HG03571 (cell line): ENCODE results near the gene SLC44A2.
A peak's percentile ranks its signal among the peaks of the same experiment; 100 is the strongest.

Experiments
- ATAC-seq: cut with Tn5 transposase; IDR thresholded peaks from one replicate; pipeline ENCODE4 v1.9.1; 2021; ENCODE audit not compliant: unreplicated experiment

Gene SLC44A2

DNA sequence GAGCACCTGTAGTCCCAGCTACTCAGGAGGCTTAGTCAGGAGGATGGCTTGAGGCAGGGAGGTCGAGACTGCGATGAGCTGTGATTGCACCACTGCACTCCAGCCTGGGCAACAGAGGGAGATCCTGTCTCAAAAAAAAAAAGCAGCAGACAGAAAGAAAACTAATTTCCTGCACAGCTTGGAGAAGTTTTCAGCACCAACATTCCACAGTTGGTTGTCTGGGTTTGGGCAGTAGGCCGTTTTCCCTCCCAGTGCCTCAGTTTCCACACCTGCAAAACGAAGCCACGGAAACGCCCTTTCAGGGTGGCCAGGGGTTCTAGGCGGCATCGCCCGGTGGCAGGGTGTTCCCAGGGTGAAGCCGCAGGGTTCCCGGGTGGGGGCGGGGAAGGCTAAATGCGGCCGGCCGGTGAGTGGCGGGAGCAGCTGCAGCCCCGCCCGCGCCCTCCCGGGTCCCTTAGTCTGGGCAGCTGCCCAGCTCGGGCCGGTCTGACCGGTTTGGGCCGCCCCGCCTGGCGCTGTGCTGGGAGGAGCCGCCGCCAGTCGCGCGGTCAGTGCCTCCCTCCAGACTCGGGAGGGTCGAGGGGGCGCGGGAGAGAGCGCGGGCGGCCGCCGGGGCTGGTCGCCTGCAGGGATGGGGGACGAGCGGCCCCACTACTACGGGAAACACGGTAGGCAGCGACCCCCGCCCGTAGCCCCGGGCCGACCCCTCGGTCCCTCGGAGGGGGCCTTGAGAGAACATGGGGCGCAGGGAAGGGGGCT, at the start of gene SLC44A2:
TSS of gene SLC44A2 (plus strand) at position 551 of the 759 bp plus-strand sequence. CDS start at position 632, 81 bp downstream.
- ATAC-seq, result no peak

DNA sequence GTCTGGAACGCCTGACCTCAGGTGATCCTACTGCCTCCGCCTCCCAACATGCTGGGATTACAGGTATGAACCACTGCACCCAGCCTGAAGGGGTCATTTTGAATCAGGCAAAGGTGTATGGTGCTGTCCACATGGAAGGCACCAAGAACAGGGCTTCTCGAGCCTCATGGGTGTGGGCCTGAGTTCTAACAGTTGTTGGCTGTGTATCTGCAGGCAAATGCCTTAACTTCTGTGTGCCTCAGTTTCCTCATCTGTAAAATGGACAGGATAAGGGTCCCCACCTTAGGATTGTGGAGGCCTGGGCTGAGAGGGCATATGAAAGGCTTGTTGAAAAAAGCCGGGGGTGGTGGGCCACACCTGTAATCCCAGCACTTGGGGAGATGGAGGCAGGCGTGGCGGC, 47.4 kb upstream of the SLC44A2 start:
- no peak for ATAC-seq

DNA sequence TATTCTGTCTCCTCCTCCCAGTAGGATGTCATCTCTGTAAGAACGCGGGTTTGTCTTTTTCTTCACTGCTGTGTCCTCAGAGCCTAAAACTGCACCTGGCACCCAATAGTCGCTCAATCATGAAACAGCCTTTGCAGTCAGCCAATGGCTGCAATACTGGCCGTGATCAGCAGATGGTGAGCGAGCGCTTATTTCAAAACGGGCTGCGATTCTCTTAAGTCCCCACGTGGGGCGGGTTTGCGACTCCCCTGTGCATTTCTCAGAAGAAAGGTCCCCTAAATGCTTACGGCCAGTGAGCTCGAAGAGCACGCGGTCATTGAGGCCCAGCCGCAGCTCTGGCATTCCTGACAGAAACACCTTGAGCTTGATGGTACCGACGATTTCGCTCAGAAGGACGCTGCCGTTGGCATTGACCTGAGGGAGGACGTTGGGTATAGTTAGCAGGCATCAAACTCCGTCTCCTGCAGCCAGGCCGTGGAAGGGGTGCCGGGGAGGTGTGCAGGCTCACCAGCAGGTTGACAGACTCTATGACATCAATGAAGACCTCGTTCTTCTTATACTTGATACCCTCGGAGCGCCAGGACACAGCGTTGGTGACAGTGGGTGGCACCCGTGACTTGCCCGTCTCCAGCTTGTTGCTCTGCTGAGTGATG, 44.2 kb upstream of the SLC44A2 start:
- no peak for ATAC-seq

DNA sequence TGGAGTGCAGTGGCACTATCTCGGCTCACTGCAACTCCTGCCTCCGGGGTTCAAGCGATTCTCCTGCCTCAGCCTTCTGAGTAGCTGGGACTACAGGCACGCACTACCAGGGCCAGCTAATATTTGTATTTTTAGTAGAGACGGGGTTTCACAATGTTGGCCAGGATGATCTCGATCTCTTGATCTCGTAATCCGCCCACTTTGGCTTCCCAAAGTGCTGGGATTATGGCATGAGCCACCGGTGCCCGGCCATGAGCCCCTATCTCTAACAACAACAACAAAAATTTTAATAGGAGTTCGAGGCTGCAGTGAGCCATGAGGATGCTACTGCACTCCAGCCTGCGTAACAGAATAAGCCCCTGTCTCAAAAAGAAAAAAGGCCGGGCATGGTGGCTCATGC, 43.3 kb upstream of the SLC44A2 start:
- ATAC-seq, result no peak

DNA sequence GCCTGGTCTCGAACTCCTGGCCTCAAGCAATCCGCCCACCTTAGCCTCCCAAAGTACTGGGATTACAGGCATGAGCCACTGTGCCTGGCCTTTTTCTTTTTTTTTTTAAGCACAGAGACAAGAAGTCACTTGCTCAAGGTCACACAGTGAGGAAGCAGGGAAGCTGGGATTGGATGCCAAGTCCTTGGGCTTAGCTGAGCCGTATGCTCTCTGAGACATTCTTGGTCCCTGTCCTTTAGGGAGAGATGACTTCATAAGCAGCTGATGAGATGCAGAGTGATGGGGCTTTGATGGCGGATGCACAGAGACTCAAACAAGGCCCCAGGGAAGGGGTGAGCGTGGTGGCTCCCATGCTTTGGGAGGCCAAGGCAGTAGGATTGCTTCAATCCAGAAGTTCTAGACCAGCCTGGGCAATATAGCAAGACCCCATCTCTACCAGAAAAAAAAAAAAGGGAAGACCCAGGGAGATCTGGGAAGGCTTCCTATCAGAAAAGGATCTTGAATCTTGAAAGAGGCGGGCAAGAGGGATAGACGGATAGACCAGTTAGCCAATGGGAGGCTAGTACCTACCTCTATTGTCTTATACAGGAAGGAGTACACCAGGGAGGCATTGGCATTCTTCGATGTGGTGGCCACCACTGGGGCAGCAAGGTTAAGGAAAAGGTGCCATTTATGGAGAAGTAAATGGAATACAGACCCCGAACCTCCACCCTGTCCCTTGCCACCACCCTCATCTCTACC, 42.1 kb upstream of the SLC44A2 start:
- no peak for ATAC-seq

DNA sequence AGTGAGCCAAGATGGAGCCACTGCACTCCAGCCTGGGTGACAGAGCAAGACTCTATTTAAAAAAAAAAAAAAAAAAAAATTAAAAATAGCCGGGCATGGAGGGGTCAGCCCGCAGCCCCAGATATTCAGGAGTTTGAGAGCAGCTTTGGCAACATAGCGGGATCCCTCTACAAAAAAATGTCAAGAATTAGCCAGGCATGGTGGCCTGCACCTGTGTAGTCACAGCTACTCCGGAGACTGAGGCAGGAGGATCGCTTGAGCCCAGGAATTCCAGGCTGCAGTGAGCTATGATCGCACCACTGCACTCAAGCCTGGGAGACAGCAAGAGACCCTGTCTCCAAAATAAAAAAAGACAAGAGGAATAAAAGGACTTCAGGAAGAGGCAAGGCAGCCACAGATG, 39.0 kb upstream of the SLC44A2 start:
- ATAC-seq, result no peak

DNA sequence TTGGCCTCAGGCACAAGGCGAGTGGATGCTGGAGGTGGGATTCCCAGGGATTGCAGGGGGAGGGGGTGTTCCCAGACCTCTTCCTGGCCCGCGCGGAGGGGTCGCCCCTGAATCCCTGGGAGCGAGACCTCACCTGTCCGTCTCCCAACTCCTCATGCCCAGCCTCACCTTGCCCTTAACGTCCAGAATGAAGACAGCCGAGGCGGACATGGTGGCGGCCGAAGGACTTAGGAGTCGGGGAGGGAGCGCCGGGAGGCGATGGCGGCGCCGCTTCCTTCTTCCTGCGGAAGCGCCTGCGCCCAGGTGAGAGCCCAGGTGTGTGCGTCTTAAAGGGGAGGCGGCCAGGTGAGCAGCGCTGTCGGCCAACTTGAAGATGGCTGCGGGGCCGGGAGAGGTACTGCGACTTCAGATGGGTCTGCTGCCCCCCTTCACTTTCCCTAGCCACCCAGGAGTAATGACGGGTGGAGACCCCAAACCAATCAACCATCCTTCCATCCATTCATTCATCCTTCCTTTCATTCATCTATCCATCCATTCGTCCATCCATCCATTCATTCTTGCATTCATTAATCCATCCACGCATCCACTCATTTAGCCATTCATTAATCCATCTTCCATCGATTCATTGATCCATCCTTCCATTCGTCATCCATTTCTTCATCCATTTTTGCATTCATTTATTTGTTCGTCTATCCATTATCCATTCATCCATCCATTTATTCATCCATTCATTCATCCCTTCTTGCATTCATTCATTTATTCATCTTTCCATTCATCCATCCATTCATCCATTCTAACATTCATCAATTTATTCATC, 38.1 kb upstream of the SLC44A2 start, which contains the start of gene AP1M2:
TSS of gene AP1M2 (minus strand) at position 291 of the 817 bp plus-strand sequence. CDS start at position 210, 81 bp downstream.
- ATAC-seq, result no peak

DNA sequence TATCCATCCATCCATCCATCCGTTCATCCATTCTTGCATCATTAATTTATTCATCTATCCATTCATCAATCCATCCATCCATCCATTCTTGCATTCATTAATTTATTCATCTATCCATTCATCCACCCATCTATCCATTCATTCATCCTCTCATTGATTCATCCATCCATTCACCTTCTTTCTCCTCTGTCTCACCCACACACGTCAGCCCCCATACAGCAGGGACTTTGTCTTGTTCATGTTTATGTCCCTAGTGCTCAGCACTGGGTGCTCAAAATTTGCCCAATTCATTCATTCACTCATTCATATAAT, 37.6 kb upstream of the SLC44A2 start:
- no peak for ATAC-seq

DNA sequence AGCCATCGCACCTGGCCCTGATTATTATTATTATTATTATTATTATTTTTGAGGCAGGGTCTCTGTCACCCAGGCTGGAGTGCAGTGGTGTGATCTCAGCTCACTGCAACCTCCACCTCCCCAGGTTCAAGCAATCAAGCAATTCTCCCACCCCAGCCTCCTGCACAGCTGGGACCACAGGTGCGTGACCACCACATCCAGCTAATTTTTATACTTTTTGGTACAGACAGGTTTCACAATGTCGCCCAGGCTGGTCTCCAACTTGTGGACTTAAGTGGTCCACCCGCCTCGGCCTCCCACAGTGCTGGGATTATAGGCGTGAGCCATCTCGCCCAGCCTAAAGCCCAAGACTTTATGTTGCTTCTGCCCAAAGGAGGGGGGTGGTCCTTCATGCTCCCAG, 32.2 kb upstream of the SLC44A2 start:
- no peak for ATAC-seq

DNA sequence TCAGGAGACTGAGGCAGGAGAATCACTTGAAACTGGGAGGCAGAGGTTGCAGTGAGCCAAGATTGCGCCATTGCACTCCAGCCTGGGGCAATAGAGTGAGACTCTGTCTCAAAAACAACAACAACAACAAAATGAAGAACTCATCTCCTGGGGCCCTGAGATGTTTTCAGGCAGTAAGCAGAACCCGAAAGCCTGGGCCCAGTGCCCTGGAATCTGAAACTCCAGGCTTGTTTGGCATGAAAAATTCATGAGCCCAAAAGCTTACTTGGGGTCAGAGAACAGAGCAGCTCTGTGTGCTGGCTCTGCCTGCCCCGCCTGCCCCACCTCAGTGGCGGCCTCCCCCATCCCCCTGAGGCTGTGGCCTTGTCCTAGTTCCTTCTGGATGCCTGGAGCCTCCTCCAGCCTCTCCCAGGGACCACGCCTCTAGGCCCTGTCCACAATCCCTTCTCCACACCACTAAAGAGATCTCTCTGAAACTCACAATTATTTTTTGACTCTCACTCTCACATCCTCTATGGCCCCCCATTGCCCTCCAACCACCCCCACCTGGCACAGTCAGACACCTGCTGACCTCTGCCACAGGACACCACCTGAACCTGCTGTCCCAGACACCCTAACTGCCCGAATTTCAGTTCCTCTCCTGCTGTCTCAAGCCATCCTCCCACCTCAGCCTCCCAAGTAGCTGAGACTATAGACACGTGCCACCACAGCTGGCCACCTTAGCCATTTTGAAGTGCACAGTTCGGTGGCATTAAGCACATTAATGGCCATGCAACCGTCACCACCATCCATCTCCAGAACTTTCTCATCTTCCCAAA, 31.3 kb upstream of the SLC44A2 start:
- no peak for ATAC-seq

DNA sequence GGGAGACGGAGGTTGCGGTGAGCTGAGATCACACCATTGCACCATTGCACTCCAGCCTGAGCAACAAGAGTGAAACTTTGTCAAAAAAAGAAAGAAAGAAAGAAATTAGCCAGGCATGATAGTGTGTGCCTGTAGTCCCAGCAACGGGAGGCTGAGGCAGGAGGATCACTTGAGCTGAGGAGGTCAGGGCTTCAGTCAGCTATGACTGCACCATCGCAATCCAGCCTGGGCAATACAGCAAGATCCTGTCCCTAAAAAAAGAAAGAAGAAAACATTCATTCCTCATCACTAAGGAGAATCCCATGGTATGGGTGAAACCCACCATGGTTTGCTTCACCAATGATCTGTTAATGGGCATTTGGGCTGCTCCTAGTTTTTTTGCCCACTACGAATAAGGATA, 25.2 kb upstream of the SLC44A2 start:
- ATAC-seq, result no peak

DNA sequence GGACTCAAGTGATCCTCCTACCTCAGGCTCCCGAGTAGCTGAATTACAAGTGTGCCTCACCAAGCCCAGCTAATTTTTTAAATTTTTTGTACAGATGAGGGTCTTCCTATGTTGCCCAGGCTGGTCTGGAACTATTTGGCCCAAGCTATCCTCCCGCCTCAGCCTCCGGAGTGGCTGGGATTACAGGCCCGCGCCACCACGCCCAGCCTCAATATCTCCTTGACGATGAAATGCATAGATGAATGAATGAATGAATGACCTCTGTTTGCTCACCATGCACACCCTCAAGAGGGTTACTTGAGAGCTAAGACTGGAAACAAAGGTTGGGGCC, 23.4 kb upstream of the SLC44A2 start:
- no peak for ATAC-seq

DNA sequence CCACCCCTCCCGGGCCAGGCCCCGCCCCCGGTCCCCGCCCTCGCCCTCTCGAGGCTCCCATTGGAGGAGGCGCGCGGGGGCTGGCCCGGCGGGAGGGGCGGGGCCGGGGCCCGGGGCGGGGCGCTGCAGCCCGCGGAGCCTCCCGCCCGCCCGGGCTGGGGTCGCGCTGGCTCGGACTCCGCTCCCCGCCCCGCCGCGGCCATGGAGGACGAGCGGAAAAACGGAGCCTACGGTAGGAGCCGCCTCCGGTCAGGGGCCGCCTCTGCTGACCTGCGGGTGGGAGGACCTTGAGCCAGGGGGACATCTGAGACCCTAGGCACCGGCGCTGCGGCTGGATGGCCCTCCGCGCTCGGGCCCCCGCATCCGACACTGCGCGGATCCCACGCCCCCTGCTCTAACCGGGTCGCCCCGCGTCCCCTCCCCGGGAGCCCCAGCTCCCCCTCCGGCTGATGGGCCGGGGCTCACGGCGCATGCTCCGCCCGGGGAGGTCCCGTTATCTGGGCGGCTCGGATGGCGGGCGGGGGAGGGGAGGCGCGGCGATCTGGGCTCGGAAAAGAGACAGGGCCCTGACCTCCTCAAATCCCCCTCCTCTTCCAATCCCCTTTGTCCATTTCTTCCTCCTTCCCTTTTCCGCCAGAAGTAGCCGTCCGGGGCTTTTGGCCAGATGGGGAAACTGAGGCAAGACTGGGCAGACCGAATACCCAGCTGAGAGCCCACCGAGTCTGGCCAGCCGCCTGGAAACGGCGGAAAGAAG, 22.8 kb upstream of the SLC44A2 start:
- peak; percentile 47 for ATAC-seq

DNA sequence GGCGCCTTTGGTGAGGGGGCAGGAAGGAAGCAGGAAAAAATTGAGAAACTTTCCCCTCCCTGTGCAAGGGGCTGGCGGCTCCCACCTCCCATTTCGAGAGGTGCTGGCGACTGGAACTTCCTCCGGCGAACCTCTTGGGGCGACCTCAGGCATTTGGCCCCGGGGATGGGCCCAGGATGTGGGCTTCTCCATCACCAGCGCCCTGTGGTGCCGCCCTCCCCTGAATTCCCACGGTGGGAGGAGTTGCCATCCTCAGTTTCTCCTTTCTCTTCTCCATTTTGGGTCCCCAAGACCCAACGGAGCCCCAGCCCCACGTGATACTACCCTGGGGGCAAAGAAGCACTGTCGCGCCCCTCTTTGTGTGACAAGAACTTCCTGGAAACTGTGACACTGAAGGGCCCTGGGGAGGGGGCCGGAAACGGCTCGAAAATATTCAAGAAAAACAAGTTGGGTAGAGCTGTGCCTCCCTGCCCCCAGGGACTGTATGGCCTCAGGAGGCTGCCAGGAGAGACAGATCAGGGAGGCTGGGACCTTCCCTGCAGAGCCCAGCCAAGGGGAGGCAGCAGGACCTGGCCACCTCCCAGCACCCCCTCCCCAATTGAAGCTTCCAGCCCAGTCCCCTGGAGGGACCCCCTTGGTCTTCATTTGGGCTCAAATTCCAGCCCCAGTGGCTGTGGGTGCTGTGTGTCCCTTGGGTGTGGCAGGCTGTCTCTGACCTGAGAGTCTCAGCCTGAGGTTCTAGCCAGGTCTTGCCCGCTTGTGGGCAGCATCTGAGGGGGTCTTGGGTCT, 22.1 kb upstream of the SLC44A2 start:
- ATAC-seq, result no peak

DNA sequence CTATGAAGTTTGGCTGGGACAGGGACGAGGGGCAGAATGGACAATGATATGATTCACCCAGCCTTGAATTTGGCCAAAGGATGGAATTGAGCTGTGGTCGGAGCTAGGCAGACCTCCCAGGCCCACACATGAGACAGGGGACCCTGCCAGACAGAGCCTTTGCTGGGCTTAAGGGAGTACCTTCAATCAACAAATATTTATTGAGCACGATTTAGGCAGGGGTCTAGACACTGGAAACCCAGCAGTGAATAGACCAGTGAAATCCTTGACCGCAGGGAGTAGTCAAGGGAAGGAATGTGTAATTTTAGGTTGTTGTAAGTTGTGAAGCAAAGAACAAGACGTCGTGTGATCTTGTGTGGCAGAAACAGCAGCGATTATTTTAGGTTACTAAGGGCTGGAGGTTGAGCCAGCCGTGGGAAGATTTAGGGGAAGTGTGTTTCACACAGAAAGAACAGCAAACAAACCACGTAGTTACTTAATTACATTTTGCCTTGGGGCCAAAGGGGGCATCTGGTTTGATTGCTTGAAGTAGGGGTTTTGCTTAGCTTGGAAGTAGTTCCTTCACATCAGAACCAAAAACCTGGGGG, 21.4 kb upstream of the SLC44A2 start:
- ATAC-seq, result no peak

DNA sequence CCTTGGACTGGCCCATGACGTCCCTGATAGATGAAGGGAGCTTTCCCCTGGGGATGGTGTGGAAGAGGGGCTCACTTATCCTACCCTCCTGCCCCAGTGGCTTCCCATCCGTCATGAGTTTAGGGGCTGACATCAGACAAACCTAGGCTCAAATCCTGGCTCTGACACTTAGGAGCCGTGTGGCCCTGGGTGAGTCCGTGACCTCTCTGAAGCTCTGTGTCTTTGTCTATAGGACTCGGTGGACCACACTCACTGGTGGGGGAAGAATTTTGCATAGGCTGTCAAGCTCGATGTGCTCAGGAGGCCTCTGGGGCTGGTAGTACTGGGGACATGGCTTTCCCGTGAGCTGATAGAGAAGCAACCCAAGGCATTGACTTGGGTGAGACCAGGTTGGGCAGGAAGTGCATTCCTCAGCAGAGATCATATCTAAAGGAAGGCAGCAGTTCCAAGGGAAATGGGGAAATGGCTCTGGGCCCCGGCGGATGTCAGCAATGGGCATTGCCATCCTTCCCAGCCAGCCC, 20.8 kb upstream of the SLC44A2 start:
- ATAC-seq, result no peak

DNA sequence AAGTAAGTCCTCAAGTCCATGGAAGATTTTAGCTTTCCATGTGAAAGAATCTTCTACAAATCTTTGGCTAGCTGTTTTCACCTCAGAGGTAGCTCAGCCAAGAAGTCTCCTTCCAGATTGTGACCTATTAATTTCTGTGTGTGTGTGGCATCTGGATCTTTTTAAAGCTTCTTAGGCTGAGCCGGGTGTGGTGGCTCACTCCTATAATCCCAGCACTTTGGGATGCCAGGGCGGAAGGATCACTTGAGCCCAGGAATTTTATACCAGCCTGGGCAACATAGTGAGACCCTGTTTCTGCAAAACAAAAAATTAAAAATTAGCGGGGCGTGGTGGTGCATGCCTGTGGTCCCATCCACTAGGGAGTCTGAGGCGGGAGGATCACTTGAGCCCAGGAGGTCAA, 13.4 kb upstream of the SLC44A2 start:
- ATAC-seq, result no peak

DNA sequence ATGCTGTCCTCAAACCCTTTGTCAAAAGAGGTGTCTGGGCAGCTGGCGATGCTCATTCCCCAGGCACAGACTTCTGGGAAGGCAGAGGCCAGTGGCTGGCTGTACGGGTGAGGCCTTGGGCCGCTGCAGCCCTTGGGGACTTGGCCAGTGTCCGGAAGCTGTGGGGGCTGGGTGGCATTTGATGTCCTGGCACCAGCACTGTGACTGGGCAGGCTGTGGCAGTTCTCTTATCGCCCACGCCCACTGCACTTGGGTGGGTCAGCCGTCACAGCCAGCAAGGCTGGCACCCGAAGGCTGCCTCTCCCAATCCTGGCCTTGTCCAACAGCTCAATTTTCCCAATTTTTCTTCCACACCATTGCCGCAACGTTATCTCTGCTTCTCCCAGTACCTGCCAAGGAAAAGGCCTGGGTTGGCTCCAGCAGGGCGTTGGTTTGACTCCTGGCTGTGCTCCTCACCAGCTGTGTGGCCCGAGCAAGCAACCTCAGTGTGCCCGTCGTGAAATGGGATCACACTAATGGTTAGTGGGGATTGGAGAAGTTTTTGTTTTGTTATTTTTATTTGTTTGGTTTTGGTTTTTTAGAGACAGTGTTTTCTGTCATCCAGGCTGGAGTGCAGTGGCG, 12.7 kb upstream of the SLC44A2 start:
- no peak for ATAC-seq
